AG09309 (cell line): ENCODE data around the gene METTL6.
A peak's percentile ranks its signal among the peaks of the same experiment; 100 is the strongest.

ENCODE experiments used
- DNase-seq: peaks from one replicate; pipeline ENCODE4 v3.0.0-alpha.2; 2010; ENCODE audit warnings: low read depth
- H3K4me3 ChIP-seq: 2 replicates; pipeline ENCODE4 v1.5.1; 2011; ENCODE audit warnings: mild to moderate bottlenecking, low read depth, low read length, moderate library complexity; ENCODE audit not compliant: control insufficient read depth
- TF ChIP-seq, protein P1 (sequence below): IDR thresholded peaks from 2 replicates; pipeline ENCODE4 v1.5.1; 2011; ENCODE audit warnings: mild to moderate bottlenecking, low read depth, low read length, inconsistent platforms; ENCODE audit not compliant: insufficient read depth, control insufficient read depth; ENCODE audit errors: missing control alignments

METTL6 gene

GRCh38 chr3:15360788-15361493, 66.4 kb downstream of the METTL6 start:
- peak; percentile 38 for DNase-seq
- no peak overlapping the region for H3K4me3 ChIP-seq
- TF ChIP-seq, protein P1, sequence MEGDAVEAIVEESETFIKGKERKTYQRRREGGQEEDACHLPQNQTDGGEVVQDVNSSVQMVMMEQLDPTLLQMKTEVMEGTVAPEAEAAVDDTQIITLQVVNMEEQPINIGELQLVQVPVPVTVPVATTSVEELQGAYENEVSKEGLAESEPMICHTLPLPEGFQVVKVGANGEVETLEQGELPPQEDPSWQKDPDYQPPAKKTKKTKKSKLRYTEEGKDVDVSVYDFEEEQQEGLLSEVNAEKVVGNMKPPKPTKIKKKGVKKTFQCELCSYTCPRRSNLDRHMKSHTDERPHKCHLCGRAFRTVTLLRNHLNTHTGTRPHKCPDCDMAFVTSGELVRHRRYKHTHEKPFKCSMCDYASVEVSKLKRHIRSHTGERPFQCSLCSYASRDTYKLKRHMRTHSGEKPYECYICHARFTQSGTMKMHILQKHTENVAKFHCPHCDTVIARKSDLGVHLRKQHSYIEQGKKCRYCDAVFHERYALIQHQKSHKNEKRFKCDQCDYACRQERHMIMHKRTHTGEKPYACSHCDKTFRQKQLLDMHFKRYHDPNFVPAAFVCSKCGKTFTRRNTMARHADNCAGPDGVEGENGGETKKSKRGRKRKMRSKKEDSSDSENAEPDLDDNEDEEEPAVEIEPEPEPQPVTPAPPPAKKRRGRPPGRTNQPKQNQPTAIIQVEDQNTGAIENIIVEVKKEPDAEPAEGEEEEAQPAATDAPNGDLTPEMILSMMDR, result no peak
